A673 (cell line): ENCODE results near the gene KRT71. TPM values are rescaled to one million over a fixed set of nuclear protein-coding genes. Genes with fewer than 3 reads are reported as not detected.

Source experiments
- BruUV-seq: library from RNA; stranded (reverse); fragments of 400-500 nt; replicated peaks from 2 replicates; lab custom pipeline; 2021; lab: Mats Ljungman, UMichigan
- CTCF ChIA-PET: fragments of 300-600 bp; sonication (Branson Sonifier 250); formaldehyde crosslinking; loops from one replicate; lab custom pipeline; 2022; ENCODE audit warnings: antibody characterized with exemption; lab: Charles Lee
- POLR2A ChIA-PET: fragments of 300-600 bp; sonication (Branson Sonifier 250); formaldehyde crosslinking; loops from one replicate; lab custom pipeline; 2022; ENCODE audit warnings: antibody characterized with exemption; ENCODE audit not compliant: low non-redundant PET; lab: Charles Lee
- DNase-seq: peaks from one replicate; pipeline ENCODE4 v3.0.0-alpha.2; 2015; ENCODE audit warnings: low spot score
- H3K27ac ChIP-seq: fragments of 200-600 bp; sonication (generic); 2 replicates; pipeline ENCODE4 v1.5.1; 2016; ENCODE audit warnings: mixed run types, low read depth, mild to moderate bottlenecking, mixed read lengths, antibody characterized with exemption, low read length; ENCODE audit not compliant: poor library complexity, severe bottlenecking
- H3K27me3 ChIP-seq: fragments of 200-600 bp; sonication (generic); replicated peaks from 2 replicates; pipeline ENCODE4 v1.6.1; 2017; ENCODE audit warnings: mixed run types, low read depth, mild to moderate bottlenecking, mixed read lengths, antibody characterized with exemption, low read length; ENCODE audit not compliant: insufficient read depth, poor library complexity
- H3K36me3 ChIP-seq: fragments of 200-600 bp; sonication (generic); 2 replicates; pipeline ENCODE4 v1.6.1; 2016; ENCODE audit warnings: mixed run types, mild to moderate bottlenecking, mixed read lengths, antibody characterized with exemption, low read length; ENCODE audit not compliant: insufficient read depth, poor library complexity, severe bottlenecking
- H3K4me1 ChIP-seq: fragments of 200-600 bp; sonication (generic); 2 replicates; pipeline ENCODE4 v1.6.1; 2017; ENCODE audit warnings: mixed run types, mild to moderate bottlenecking, mixed read lengths, antibody characterized with exemption, low read length; ENCODE audit not compliant: insufficient read depth, poor library complexity, severe bottlenecking
- H3K4me3 ChIP-seq: fragments of 200-600 bp; sonication (generic); 2 replicates; pipeline ENCODE4 v1.5.1; 2016; ENCODE audit warnings: low read depth, mixed run types, mild to moderate bottlenecking, mixed read lengths, low read length; ENCODE audit not compliant: poor library complexity, severe bottlenecking
- H3K9me3 ChIP-seq: fragments of 200-600 bp; sonication (generic); 2 replicates; pipeline ENCODE4 v1.6.1; 2016; ENCODE audit warnings: mixed run types, low read depth, mild to moderate bottlenecking, mixed read lengths, antibody characterized with exemption, low read length; ENCODE audit not compliant: poor library complexity, severe bottlenecking
- EZH2 ChIP-seq: fragments of 200-600 bp; sonication (generic); IDR thresholded peaks from 2 replicates; pipeline ENCODE4 v1.6.1; 2017; ENCODE audit warnings: borderline replicate concordance, low read depth, mild to moderate bottlenecking, mixed read lengths, antibody characterized with exemption, low read length; ENCODE audit not compliant: poor library complexity, severe bottlenecking
- intact Hi-C: fragments of 100-400 bp; cut with micrococcal nuclease; formaldehyde crosslinking; loops from one replicate; pipeline ENCODE4 v1.10.0; 2022; ENCODE audit not compliant: unreplicated experiment
- total RNA-seq: library from RNA; stranded (reverse); gene quantifications from 2 replicates; pipeline ENCODE4 v1.2.3, GENCODE V29; 2021
- TF ChIP-seq, protein P1 (sequence below): fragments of 300-800, 200-600 bp; sonication (generic); conservative IDR thresholded peaks from 2 replicates; pipeline ENCODE4 v1.5.1; 2017; ENCODE audit warnings: low read depth, mild to moderate bottlenecking, antibody characterized with exemption, low read length, moderate library complexity, mixed read lengths

KRT71 gene
- total RNA-seq, 1 experiment from 2014 or later, result not detected

- intact Hi-C loops, result no loop called here
- Histone ChIP-seq H3K27me3 (peaks cover 9% of the 10 kb centered on the region), H3K9me3 (no peaks in the 10 kb centered on the region), H3K4me1 (no peaks in the 10 kb centered on the region), H3K36me3 (no peaks in the 10 kb centered on the region), H3K4me3 (no peak overlapping the region), H3K27ac (no peak overlapping the region)
- no peak for DNase-seq
- POLR2A ChIA-PET, result no interaction called here
- no TSS peak for BruUV-seq
- CTCF ChIA-PET, result no interaction called here
- TF ChIP-seq EZH2, result no peak
- TF ChIP-seq, protein P1, sequence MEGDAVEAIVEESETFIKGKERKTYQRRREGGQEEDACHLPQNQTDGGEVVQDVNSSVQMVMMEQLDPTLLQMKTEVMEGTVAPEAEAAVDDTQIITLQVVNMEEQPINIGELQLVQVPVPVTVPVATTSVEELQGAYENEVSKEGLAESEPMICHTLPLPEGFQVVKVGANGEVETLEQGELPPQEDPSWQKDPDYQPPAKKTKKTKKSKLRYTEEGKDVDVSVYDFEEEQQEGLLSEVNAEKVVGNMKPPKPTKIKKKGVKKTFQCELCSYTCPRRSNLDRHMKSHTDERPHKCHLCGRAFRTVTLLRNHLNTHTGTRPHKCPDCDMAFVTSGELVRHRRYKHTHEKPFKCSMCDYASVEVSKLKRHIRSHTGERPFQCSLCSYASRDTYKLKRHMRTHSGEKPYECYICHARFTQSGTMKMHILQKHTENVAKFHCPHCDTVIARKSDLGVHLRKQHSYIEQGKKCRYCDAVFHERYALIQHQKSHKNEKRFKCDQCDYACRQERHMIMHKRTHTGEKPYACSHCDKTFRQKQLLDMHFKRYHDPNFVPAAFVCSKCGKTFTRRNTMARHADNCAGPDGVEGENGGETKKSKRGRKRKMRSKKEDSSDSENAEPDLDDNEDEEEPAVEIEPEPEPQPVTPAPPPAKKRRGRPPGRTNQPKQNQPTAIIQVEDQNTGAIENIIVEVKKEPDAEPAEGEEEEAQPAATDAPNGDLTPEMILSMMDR, result no peak
Measured at GRCh38 chr12:52558781-52559445, 6.0 kb upstream of the KRT71 start.

DNA sequence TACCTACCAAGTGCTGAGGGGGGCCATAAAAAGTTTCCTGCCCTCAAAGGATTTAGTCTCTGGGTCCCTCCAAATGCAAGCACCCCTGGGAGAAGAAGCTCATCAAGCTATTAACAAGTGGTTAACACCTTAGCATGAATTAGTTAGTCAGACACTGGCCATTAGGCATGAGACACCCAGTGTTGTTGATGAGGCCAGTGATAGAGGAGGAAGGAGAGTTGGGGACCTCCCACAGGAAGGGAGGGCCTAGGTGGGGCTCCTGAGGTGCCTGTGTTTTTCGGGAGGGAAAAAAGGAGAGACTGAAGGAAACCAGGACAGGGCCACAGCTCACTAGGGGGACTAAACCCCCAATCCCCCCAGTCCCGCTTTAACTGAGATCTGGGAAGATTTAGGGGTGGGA lies 4.5 kb upstream of the KRT71 start:
- TF ChIP-seq, protein P1, result no peak
- no peak for TF ChIP-seq EZH2
- peaks cover 9% of the 10 kb centered on the region for H3K27me3 ChIP-seq
- POLR2A ChIA-PET, result no interaction called here
- H3K36me3 ChIP-seq, result no peaks in the 10 kb centered on the region
- H3K27ac ChIP-seq, result no peak overlapping the region
- CTCF ChIA-PET, result no interaction called here
- H3K4me1 ChIP-seq, result no peaks in the 10 kb centered on the region
- DNase-seq, result no peak
- no peak overlapping the region for H3K4me3 ChIP-seq
- no TSS peak for BruUV-seq
- H3K9me3 ChIP-seq, result no peaks in the 10 kb centered on the region
- intact Hi-C loops, result no loop called here

- Histone ChIP-seq H3K9me3 (no peaks in the 10 kb centered on the region), H3K36me3 (no peaks in the 10 kb centered on the region), H3K4me3 (no peak overlapping the region), H3K4me1 (no peaks in the 10 kb centered on the region), H3K27me3 (peaks cover 9% of the 10 kb centered on the region), H3K27ac (no peak overlapping the region)
- intact Hi-C loops, result no loop called here
- no TSS peak for BruUV-seq
- ChIA-PET CTCF (no interaction called here), POLR2A (no interaction called here)
- no peak for TF ChIP-seq EZH2
- TF ChIP-seq, protein P1, result no peak
- DNase-seq, result no peak
Measured at GRCh38 chr12:52555577-52555976, 2.6 kb upstream of the KRT71 start.
